Liver (tissue), 9 donors: ENCODE results near the gene ACOXL. TPM values are rescaled to one million over a fixed set of nuclear protein-coding genes. Genes with fewer than 3 reads are reported as not detected.
A peak's percentile ranks its signal among the peaks of the same experiment; 100 is the strongest.

Source experiments
- DNase-seq: peaks from one replicate; pipeline ENCODE4 v3.0.0-alpha.2; 2017; ENCODE audit warnings: low spot score
- H3K27ac ChIP-seq, 2 donors: one replicate each; pipeline ENCODE4 v1.7.0; 2013; ENCODE audit warnings: inconsistent platforms in 2 of 2, low read length in 2 of 2, control low read depth in 1 of 2, low read depth in 1 of 2, mild to moderate bottlenecking in 1 of 2
- H3K27me3 ChIP-seq, 4 donors: one replicate each; pipeline versions ENCODE4 v1.6.1 to v1.7.0; 2013; ENCODE audit warnings: low read length in 3 of 4, inconsistent platforms in 1 of 4, mild to moderate bottlenecking in 1 of 4, moderate library complexity in 1 of 4; ENCODE audit not compliant: control insufficient read depth in 4 of 4, insufficient read depth in 4 of 4
- H3K36me3 ChIP-seq, 4 donors: one replicate each; pipeline versions ENCODE4 v1.6.1 to v1.7.0; 2013; ENCODE audit warnings: low read length in 3 of 4, mild to moderate bottlenecking in 3 of 4, low read depth in 1 of 4, moderate library complexity in 1 of 4; ENCODE audit not compliant: control insufficient read depth in 4 of 4, insufficient read depth in 3 of 4
- H3K4me1 ChIP-seq, 4 donors: one replicate each; pipeline versions ENCODE4 v1.6.1 to v1.7.0; 2013; ENCODE audit warnings: low read length in 3 of 4, mild to moderate bottlenecking in 3 of 4, moderate library complexity in 1 of 4; ENCODE audit not compliant: control insufficient read depth in 4 of 4, insufficient read depth in 4 of 4
- H3K4me3 ChIP-seq, 3 donors: one replicate each; pipeline versions ENCODE4 v1.6.1 to v1.7.0; 2013; ENCODE audit warnings: low read length in 3 of 3, control low read depth in 1 of 3, low read depth in 1 of 3, mild to moderate bottlenecking in 1 of 3
- H3K9ac ChIP-seq, 2 donors: one replicate each; pipeline ENCODE4 v1.7.0; 2013; ENCODE audit warnings: low read length in 2 of 2, mild to moderate bottlenecking in 2 of 2, moderate library complexity in 2 of 2, control low read depth in 1 of 2, low read depth in 1 of 2
- H3K9me3 ChIP-seq, 4 donors: one replicate each; pipeline versions ENCODE4 v1.6.1 to v1.7.0; 2013; ENCODE audit warnings: low read length in 3 of 4; ENCODE audit not compliant: control insufficient read depth in 4 of 4
- EGR1 ChIP-seq, 2 donors: IDR thresholded peaks; 2 replicates each; pipeline ENCODE4 v1.6.1; 2016 to 2018; ENCODE audit warnings: antibody characterized with exemption in 2 of 2, low read depth in 2 of 2
- FOXA1 ChIP-seq: IDR thresholded peaks from 2 replicates; pipeline ENCODE4 v1.6.1; 2016; ENCODE audit warnings: antibody characterized with exemption
- FOXA2 ChIP-seq: IDR thresholded peaks from 2 replicates; pipeline ENCODE4 v1.6.1; 2016; ENCODE audit warnings: antibody characterized with exemption
- GABPA ChIP-seq, 2 donors: IDR thresholded peaks in 1 of 2; conservative IDR thresholded peaks in 1 of 2; 2 replicates each; pipeline ENCODE4 v1.6.1; 2016; ENCODE audit warnings: antibody characterized with exemption in 2 of 2, mild to moderate bottlenecking in 1 of 2, moderate library complexity in 1 of 2
- HNF4A ChIP-seq, 2 donors: conservative IDR thresholded peaks; 2 replicates each; pipeline ENCODE4 v1.6.1; 2016; ENCODE audit warnings: antibody characterized with exemption in 2 of 2, mild to moderate bottlenecking in 2 of 2
- RAD21 ChIP-seq, 2 donors: IDR thresholded peaks; 2 replicates each; pipeline ENCODE4 v1.6.1; 2016; ENCODE audit warnings: antibody characterized with exemption in 2 of 2, mild to moderate bottlenecking in 2 of 2
- RXRA ChIP-seq, 2 donors: IDR thresholded peaks; 2 replicates each; pipeline ENCODE4 v1.6.1; 2017 to 2018; ENCODE audit warnings: antibody characterized with exemption in 2 of 2, mild to moderate bottlenecking in 1 of 2
- SP1 ChIP-seq: IDR thresholded peaks from 2 replicates; pipeline ENCODE4 v1.6.1; 2018; ENCODE audit warnings: antibody characterized with exemption, mild to moderate bottlenecking
- TAF1 ChIP-seq: conservative IDR thresholded peaks from 2 replicates; pipeline ENCODE4 v1.6.1; 2016; ENCODE audit warnings: antibody characterized with exemption, mild to moderate bottlenecking
- YY1 ChIP-seq: IDR thresholded peaks from 2 replicates; pipeline ENCODE4 v1.6.1; 2016; ENCODE audit warnings: antibody characterized with exemption, mild to moderate bottlenecking
- WGBS: extraction: QIAGEN DNeasy Blood & Tissue Kit; methylation state at CpG from one replicate; pipeline ENCODE4 v1.1.7; 2013; 5-methylcytosine and 5-hydroxymethylcytosine counted together
- polyA plus RNA-seq, 2 donors: library from polyadenylated mRNA; stranded (reverse) in 1 of 2; unstranded in 1 of 2; fragments of 200-250 nt in 1 of 2; fragments of >200 nt in 1 of 2; fragmentation: Nextera tagmentation in 1 of 2; extraction: Ambion mirVana in 1 of 2; gene quantifications; one replicate each; pipeline versions ENCODE4 v1.2.1 to v1.2.3, GENCODE V29; 2013 to 2015
- total RNA-seq, 2 donors: library from RNA; depleted of rRNA; stranded (reverse); fragments of >200 nt; gene quantifications; one replicate each; pipeline ENCODE4 v1.2.3, GENCODE V29; 2014
- TF ChIP-seq, protein P1 (sequence below): IDR thresholded peaks from 2 replicates; pipeline ENCODE4 v1.6.1; 2016; ENCODE audit warnings: antibody characterized with exemption
- TF ChIP-seq, protein P2 (sequence below): IDR thresholded peaks from 2 replicates; pipeline ENCODE4 v1.6.1; 2016; ENCODE audit warnings: antibody characterized with exemption
- TF ChIP-seq, protein P3 (sequence below): fragments of 150-350 bp; IDR thresholded peaks from 2 replicates; pipeline ENCODE4 v1.5.1; 2017; ENCODE audit warnings: improper control_type of control experiment, low read depth, low read length; ENCODE audit not compliant: missing input control
- TF ChIP-seq, protein P4 (sequence below): IDR thresholded peaks from 2 replicates; pipeline ENCODE4 v1.6.1; 2016; ENCODE audit warnings: antibody characterized with exemption, mild to moderate bottlenecking
- TF ChIP-seq, protein P5 (sequence below): IDR thresholded peaks from 2 replicates; pipeline ENCODE4 v1.6.1; 2016; ENCODE audit warnings: antibody characterized with exemption
- donor health status: healthy.
- donor health status: healthy.
- donor health status: healthy.
- donor health status: healthy.
- donor health status: healthy.

Gene ACOXL
- total and polyA plus RNA-seq, 4 donors = 0.07 TPM; not detected in 3

DNA sequence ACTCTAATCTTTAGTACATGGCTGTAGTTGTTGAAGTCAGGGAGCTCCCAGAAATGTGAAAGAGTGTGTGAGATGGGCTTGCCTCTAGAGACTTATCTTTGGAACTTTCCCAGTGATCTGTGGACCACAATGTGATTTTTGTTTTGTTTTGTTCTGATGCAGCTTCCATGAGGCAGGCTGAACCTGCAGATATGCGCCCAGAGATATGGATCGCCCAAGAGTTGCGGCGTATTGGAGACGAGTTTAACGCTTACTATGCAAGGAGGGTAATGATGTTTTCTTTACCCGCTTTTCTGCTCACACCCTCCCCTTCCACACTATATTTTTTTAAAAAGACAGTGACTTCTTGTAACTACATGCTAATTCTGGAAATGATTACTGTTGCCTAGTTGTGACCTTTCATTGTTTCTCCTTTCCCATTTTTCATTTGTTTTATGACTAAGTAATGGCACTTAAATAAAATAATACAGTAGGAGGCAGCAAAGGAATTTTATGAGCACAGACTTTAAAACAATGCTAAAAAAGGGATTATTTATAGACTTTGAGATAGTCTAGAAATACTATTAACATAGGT lies 417.6 kb downstream of the ACOXL start:
- Histone ChIP-seq H3K4me1 (peaks cover 0 to 2% (median under 1%) of the 10 kb centered on the region in 4 donors), H3K9ac (no peak overlapping the region), H3K27me3 (no peaks in the 10 kb centered on the region), H3K36me3 (peaks cover 3 to 48% (median 29%) of the 10 kb centered on the region in 4 donors), H3K9me3 (no peaks in the 10 kb centered on the region), H3K27ac (no peak overlapping the region), H3K4me3 (no peak overlapping the region)
- no peak for DNase-seq
- TF ChIP-seq, protein P1, sequence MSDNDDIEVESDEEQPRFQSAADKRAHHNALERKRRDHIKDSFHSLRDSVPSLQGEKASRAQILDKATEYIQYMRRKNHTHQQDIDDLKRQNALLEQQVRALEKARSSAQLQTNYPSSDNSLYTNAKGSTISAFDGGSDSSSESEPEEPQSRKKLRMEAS = no peak
- TF ChIP-seq FOXA2 (no peak), RAD21 (IDR thresholded peaks at IDR 0.05) (no peak), GABPA (IDR thresholded peaks at IDR 0.05 in 1 of 2, conservative IDR thresholded peaks at IDR 0.05 in 1 of 2) (no peak), TAF1 (no peak), YY1 (no peak), RXRA (IDR thresholded peaks at IDR 0.05) (no peak), SP1 (no peak), FOXA1 (no peak), EGR1 (IDR thresholded peaks at IDR 0.05; ENCODE audit: low read depth in 2 of 2) (no peak)
- TF ChIP-seq, protein P2, sequence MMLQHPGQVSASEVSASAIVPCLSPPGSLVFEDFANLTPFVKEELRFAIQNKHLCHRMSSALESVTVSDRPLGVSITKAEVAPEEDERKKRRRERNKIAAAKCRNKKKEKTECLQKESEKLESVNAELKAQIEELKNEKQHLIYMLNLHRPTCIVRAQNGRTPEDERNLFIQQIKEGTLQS = no peak
- TF ChIP-seq, protein P3, sequence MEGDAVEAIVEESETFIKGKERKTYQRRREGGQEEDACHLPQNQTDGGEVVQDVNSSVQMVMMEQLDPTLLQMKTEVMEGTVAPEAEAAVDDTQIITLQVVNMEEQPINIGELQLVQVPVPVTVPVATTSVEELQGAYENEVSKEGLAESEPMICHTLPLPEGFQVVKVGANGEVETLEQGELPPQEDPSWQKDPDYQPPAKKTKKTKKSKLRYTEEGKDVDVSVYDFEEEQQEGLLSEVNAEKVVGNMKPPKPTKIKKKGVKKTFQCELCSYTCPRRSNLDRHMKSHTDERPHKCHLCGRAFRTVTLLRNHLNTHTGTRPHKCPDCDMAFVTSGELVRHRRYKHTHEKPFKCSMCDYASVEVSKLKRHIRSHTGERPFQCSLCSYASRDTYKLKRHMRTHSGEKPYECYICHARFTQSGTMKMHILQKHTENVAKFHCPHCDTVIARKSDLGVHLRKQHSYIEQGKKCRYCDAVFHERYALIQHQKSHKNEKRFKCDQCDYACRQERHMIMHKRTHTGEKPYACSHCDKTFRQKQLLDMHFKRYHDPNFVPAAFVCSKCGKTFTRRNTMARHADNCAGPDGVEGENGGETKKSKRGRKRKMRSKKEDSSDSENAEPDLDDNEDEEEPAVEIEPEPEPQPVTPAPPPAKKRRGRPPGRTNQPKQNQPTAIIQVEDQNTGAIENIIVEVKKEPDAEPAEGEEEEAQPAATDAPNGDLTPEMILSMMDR = no peak
- TF ChIP-seq, protein P4, sequence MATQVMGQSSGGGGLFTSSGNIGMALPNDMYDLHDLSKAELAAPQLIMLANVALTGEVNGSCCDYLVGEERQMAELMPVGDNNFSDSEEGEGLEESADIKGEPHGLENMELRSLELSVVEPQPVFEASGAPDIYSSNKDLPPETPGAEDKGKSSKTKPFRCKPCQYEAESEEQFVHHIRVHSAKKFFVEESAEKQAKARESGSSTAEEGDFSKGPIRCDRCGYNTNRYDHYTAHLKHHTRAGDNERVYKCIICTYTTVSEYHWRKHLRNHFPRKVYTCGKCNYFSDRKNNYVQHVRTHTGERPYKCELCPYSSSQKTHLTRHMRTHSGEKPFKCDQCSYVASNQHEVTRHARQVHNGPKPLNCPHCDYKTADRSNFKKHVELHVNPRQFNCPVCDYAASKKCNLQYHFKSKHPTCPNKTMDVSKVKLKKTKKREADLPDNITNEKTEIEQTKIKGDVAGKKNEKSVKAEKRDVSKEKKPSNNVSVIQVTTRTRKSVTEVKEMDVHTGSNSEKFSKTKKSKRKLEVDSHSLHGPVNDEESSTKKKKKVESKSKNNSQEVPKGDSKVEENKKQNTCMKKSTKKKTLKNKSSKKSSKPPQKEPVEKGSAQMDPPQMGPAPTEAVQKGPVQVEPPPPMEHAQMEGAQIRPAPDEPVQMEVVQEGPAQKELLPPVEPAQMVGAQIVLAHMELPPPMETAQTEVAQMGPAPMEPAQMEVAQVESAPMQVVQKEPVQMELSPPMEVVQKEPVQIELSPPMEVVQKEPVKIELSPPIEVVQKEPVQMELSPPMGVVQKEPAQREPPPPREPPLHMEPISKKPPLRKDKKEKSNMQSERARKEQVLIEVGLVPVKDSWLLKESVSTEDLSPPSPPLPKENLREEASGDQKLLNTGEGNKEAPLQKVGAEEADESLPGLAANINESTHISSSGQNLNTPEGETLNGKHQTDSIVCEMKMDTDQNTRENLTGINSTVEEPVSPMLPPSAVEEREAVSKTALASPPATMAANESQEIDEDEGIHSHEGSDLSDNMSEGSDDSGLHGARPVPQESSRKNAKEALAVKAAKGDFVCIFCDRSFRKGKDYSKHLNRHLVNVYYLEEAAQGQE = no peak
- TF ChIP-seq, protein P5, sequence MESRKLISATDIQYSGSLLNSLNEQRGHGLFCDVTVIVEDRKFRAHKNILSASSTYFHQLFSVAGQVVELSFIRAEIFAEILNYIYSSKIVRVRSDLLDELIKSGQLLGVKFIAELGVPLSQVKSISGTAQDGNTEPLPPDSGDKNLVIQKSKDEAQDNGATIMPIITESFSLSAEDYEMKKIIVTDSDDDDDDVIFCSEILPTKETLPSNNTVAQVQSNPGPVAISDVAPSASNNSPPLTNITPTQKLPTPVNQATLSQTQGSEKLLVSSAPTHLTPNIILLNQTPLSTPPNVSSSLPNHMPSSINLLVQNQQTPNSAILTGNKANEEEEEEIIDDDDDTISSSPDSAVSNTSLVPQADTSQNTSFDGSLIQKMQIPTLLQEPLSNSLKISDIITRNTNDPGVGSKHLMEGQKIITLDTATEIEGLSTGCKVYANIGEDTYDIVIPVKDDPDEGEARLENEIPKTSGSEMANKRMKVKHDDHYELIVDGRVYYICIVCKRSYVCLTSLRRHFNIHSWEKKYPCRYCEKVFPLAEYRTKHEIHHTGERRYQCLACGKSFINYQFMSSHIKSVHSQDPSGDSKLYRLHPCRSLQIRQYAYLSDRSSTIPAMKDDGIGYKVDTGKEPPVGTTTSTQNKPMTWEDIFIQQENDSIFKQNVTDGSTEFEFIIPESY = no peak
- WGBS = 97% methylated on average over 7 of the region's 7 CpGs

DNA sequence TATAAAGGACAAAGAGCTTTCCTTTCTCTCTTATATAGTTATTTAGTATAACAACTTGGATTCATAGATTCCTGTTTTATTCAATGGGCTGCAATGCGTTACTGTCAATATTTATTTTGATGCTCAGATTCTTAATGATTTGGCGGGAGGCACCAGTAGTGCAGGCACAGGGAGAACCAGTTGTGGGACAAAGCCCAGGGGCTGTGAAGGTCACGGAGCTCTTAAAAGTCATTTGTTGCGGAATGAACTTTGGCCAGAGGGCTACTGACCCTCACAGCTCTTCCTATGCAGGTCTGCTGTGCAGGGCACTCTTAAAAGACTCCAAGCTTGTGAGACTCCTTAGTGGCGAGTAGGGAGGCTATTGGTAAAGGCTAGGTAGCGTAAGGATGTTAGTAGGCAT lies 422.4 kb downstream of the ACOXL start:
- H3K27me3 ChIP-seq = no peaks in the 10 kb centered on the region
- H3K27ac ChIP-seq = no peak overlapping the region
- peaks cover 2 to 56% (median 33%) of the 10 kb centered on the region in 4 donors for H3K36me3 ChIP-seq
- no peaks in the 10 kb centered on the region for H3K9me3 ChIP-seq
- peaks cover 3 to 12% (median 6%) of the 10 kb centered on the region in 4 donors for H3K4me1 ChIP-seq
- no peak overlapping the region for H3K9ac ChIP-seq
- WGBS = 88% methylated on average over 6 of the region's 6 CpGs
- no peak overlapping the region for H3K4me3 ChIP-seq
- TF ChIP-seq, protein P3 = no peak
- TF ChIP-seq HNF4A (conservative IDR thresholded peaks at IDR 0.05) = peak in 1 of 2 donors; percentile 11
- no peak for TF ChIP-seq FOXA2
- no peak for TF ChIP-seq EGR1 (IDR thresholded peaks at IDR 0.05; ENCODE audit: low read depth in 2 of 2)
- no peak for TF ChIP-seq YY1
- no peak for DNase-seq
